ENCODE measurements around the gene AP1S3. TPM values are rescaled to one million over a fixed set of nuclear protein-coding genes. Genes with fewer than 3 reads are reported as not detected.

Gene AP1S3
- total and polyA plus RNA-seq, 10 donors, result 2.4 to 16.0 (median 10.5) TPM

GRCh38 chr2:223832241-223832903, 5.0 kb downstream of the AP1S3 start:
- H3K9me3 ChIP-seq, result no peaks in the 10 kb centered on the region
- intact Hi-C loops (cut with DNase I; ENCODE audit: low total_unique reads), result no loop called here
- H3K4me3 ChIP-seq, result no peak overlapping the region
- DNase-seq, result no peak
- WGBS, 5 donors, result 55 to 74% (median 68%) methylated on average over 8 of the region's 8 CpGs
- no peaks in the 10 kb centered on the region for H3K27me3 ChIP-seq (replicated peaks in 1 of 7)
- H3K27ac ChIP-seq, result no peak overlapping the region
- H3K36me3 ChIP-seq, result peaks cover 0 to 17% (median 0%) of the 10 kb centered on the region in 6 donors
- TF ChIP-seq CTCF (IDR thresholded peaks at IDR 0.05 in 8 of 11, conservative IDR thresholded peaks at IDR 0.05 in 3 of 11) (no peak), POLR2A (IDR thresholded peaks at IDR 0.05) (no peak), POLR2AphosphoS5 (IDR thresholded peaks at IDR 0.05) (no peak)
- H3K4me1 ChIP-seq, result peaks cover 4 to 32% (median 21%) of the 10 kb centered on the region in 6 donors

DNA sequence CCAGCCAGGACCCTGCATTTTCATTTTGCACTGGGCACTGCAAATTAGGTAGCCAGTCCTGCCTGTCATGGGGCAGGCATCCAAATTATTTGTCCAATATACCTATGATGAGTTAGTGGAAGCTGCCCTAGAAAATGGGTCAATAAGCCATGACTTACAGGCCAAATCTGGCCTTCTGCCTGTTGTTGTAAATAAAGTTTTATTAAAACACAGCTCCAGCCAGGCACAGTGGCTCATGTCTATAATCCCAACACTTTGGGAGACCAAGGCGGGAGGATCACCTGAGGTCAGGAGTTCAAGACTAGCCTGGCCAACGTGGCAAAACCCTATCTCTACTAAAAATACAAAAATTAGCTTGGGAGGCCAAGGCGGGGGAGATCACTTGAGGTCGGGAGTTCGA, 8.3 kb downstream of the AP1S3 start:
- TF ChIP-seq POLR2A (IDR thresholded peaks at IDR 0.05), result no peak
- H3K27me3 ChIP-seq (replicated peaks in 1 of 7), result no peaks in the 10 kb centered on the region
- H3K27ac ChIP-seq, result no peak overlapping the region
- H3K36me3 ChIP-seq, result peaks cover 0 to 14% (median 0%) of the 10 kb centered on the region in 6 donors
- H3K9me3 ChIP-seq, result no peaks in the 10 kb centered on the region
- no peak overlapping the region for H3K4me3 ChIP-seq
- DNase-seq, result no peak
- intact Hi-C loops (cut with DNase I; ENCODE audit: low total_unique reads), result no loop called here
- WGBS, 5 donors, result 89 to 98% (median 93%) methylated on average over 5 of the region's 5 CpGs
- peaks cover 0 to 4% (median 0%) of the 10 kb centered on the region in 6 donors for H3K4me1 ChIP-seq

GRCh38 chr2:223828314-223828713, 9.1 kb downstream of the AP1S3 start:
- intact Hi-C loops (cut with DNase I; ENCODE audit: low total_unique reads), result no loop called here
- Histone ChIP-seq H3K4me3 (no peak overlapping the region), H3K4me1 (peaks cover 0 to 10% (median 0%) of the 10 kb centered on the region in 6 donors), H3K27me3 (replicated peaks in 1 of 7) (no peaks in the 10 kb centered on the region), H3K27ac (no peak overlapping the region), H3K36me3 (peaks cover 0 to 6% (median 0%) of the 10 kb centered on the region in 6 donors), H3K9me3 (no peaks in the 10 kb centered on the region)
- 96 to 99% (median 97%) methylated on average over 6 of the region's 6 CpGs for WGBS, 5 donors
- TF ChIP-seq POLR2AphosphoS5 (IDR thresholded peaks at IDR 0.05) (no peak), CTCF (IDR thresholded peaks at IDR 0.05 in 8 of 11, conservative IDR thresholded peaks at IDR 0.05 in 3 of 11) (no peak), POLR2A (IDR thresholded peaks at IDR 0.05) (no peak)
- no peak for DNase-seq

DNA sequence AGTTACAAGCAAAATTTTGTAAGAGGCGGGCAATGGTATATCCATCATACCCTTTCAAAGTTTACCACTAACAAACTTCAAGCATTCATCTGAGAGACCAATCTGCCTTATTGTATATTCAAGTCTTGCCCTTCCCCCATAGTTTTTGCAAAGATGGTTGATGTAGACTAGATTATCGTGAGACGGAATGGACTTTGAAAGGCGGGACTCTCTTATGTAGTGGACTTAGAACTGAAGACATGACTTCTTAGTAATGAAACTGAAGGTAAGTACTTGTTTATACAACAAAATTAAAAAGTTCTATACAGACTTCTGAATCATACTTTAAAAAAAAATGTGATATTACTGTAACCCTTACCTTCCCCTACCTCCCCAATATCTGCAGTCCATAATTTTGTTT, 10.4 kb downstream of the AP1S3 start:
- 71 to 84% (median 74%) methylated on average over 4 of the region's 4 CpGs for WGBS, 5 donors
- peaks cover 0 to 18% (median 0%) of the 10 kb centered on the region in 6 donors for H3K4me1 ChIP-seq
- no peak for DNase-seq
- H3K27me3 ChIP-seq (replicated peaks in 1 of 7), result no peaks in the 10 kb centered on the region
- H3K27ac ChIP-seq, result no peak overlapping the region
- H3K4me3 ChIP-seq, result no peak overlapping the region
- intact Hi-C loops (cut with DNase I; ENCODE audit: low total_unique reads), result no loop called here
- peaks cover 0 to 5% (median 0%) of the 10 kb centered on the region in 6 donors for H3K36me3 ChIP-seq
- no peak for TF ChIP-seq POLR2A (IDR thresholded peaks at IDR 0.05)
- no peak for TF ChIP-seq POLR2AphosphoS5 (IDR thresholded peaks at IDR 0.05)
- no peak for TF ChIP-seq CTCF (IDR thresholded peaks at IDR 0.05 in 8 of 11, conservative IDR thresholded peaks at IDR 0.05 in 3 of 11)
- H3K9me3 ChIP-seq, result no peaks in the 10 kb centered on the region
